ENCODE results near the gene CLK2. TPM values are rescaled to one million over a fixed set of nuclear protein-coding genes. Genes with fewer than 3 reads are reported as not detected.
A peak's percentile ranks its signal among the peaks of the same experiment; 100 is the strongest.

CLK2 gene
- total and polyA plus RNA-seq, 9 of the 15 experiments (the other 6 are each of a cell fraction or from before 2014, with no cell fraction given), result 13.5 to 81.4 (median 39.6) TPM

DNA sequence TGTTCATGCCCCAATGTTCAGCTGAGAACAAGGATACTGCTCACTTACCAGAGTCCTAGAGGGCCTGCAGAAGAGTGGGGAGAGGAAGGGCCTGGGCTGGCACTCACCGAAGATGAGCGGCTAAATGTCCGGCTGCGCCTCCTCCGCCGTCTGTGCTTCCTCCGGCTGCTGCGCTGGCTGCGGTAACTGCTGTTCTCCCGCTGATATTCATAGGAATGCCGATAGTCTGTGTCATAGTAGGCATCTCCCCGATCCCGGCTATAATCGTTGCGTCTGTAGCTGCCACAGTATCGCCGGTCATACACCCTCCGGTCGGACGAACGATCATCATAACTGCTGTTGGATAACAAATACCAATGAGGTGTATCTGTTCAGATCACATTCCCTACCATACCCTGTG lies 3.9 kb downstream of the CLK2 start:
- WGBS (ENCODE audit: insufficient coverage, low coverage, missing lambda C conversion rate), result 95% methylated on average over 21 of the region's 21 CpGs
- Histone ChIP-seq H3K4me3 (no peak overlapping the region), H4K20me1 (replicated peaks; ENCODE audit: control insufficient read depth, insufficient read depth, low read length) (no peaks in the 10 kb centered on the region; the same call in 1 of the 2 replicates), H3K9me1 (ENCODE audit: control insufficient read depth, insufficient read depth, low read length) (peaks cover 3% of the 10 kb centered on the region), H3K4me2 (ENCODE audit: insufficient read depth, low read length) (no peak overlapping the region), H2AFZ (ENCODE audit: low read depth, low read length) (no peak overlapping the region), H3K27ac (ENCODE audit: extremely low read depth, low read depth, low read length) (no peak overlapping the region), H3K9me3 (replicated peaks; ENCODE audit: control insufficient read depth, insufficient read depth, low read depth, low read length) (no peaks in the 10 kb centered on the region), H3K4me1 (replicated peaks in 1 of 2; ENCODE audit: control insufficient read depth in 2 of 2, insufficient read depth in 2 of 2, low read length in 2 of 2) (peaks cover 5 to 12% of the 10 kb centered on the region in 2 experiments; a peak in 4 of 5 replicates), H3K9ac (ENCODE audit: insufficient read depth in 1 of 2, low read depth in 2 of 2, low read length in 2 of 2) (peak overlapping the region in 1 of 2 experiments; percentile 52; a peak in 1 of 4 replicates), H3K79me2 (ENCODE audit: control insufficient read depth, insufficient read depth, low read length) (peaks cover 48% of the 10 kb centered on the region), H3K27me3 (ENCODE audit: control insufficient read depth in 2 of 2, insufficient read depth in 2 of 2, low read length in 2 of 2) (no peaks in the 10 kb centered on the region), H3K36me3 (ENCODE audit: control insufficient read depth, insufficient read depth, low read length) (peaks cover 81% of the 10 kb centered on the region)
- TF ChIP-seq, protein P1, sequence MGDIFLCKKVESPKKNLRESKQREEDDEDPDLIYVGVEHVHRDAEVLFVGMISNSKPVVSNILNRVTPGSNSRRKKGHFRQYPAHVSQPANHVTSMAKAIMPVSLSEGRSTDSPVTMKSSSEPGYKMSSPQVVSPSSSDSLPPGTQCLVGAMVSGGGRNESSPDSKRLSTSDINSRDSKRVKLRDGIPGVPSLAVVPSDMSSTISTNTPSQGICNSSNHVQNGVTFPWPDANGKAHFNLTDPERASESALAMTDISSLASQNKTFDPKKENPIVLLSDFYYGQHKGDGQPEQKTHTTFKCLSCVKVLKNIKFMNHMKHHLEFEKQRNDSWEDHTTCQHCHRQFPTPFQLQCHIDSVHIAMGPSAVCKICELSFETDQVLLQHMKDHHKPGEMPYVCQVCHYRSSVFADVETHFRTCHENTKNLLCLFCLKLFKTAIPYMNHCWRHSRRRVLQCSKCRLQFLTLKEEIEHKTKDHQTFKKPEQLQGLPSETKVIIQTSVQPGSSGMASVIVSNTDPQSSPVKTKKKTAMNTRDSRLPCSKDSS (IDR thresholded peaks at IDR 0.05; ENCODE audit: low read depth, partially characterized antibody), result no peak
- peak; percentile 33; the same call in 1 of the 2 replicates for TF ChIP-seq RBFOX2 (IDR thresholded peaks at IDR 0.05; ENCODE audit: low read depth, low read length)
- no peak for DNase-seq (ENCODE audit: extremely low read depth in 1 of 4, low spot score in 3 of 4)
- ChIA-PET CTCF (ENCODE audit: low intra/inter-chr PET ratio) (no interaction called here), POLR2A (no interaction called here)
- no TSS peak for BruUV-seq (replicated peaks)
- no peak for FAIRE-seq
- intact Hi-C loops (cut with micrococcal nuclease), result no loop called here
- no peak for ATAC-seq
- in situ Hi-C loops (cut with MboI), result no loop called here

- intact Hi-C loops (cut with micrococcal nuclease) (no loop called here), in situ Hi-C loops (cut with MboI) (no loop called here)
- CTCF ChIA-PET (ENCODE audit: low intra/inter-chr PET ratio), result no interaction called here
- Histone ChIP-seq H3K4me3 (no peak overlapping the region), H3K27me3 (ENCODE audit: control insufficient read depth in 2 of 2, insufficient read depth in 2 of 2, low read length in 2 of 2) (no peaks in the 10 kb centered on the region), H3K4me2 (ENCODE audit: insufficient read depth, low read length) (no peak overlapping the region), H3K79me2 (ENCODE audit: control insufficient read depth, insufficient read depth, low read length) (peaks cover 44% of the 10 kb centered on the region), H3K27ac (ENCODE audit: extremely low read depth, low read depth, low read length) (no peak overlapping the region), H3K9me3 (replicated peaks; ENCODE audit: control insufficient read depth, insufficient read depth, low read depth, low read length) (no peaks in the 10 kb centered on the region), H4K20me1 (replicated peaks; ENCODE audit: control insufficient read depth, insufficient read depth, low read length) (no peaks in the 10 kb centered on the region; the same call in 1 of the 2 replicates), H3K9ac (ENCODE audit: insufficient read depth in 1 of 2, low read depth in 2 of 2, low read length in 2 of 2) (no peak overlapping the region), H2AFZ (ENCODE audit: low read depth, low read length) (no peak overlapping the region), H3K36me3 (ENCODE audit: control insufficient read depth, insufficient read depth, low read length) (peaks cover 88% of the 10 kb centered on the region), H3K9me1 (ENCODE audit: control insufficient read depth, insufficient read depth, low read length) (peaks cover 3% of the 10 kb centered on the region), H3K4me1 (replicated peaks in 1 of 2; ENCODE audit: control insufficient read depth in 2 of 2, insufficient read depth in 2 of 2, low read length in 2 of 2) (peaks cover 5% of the 10 kb centered on the region in 2 experiments; a peak in 4 of 5 replicates)
- no TSS peak for BruUV-seq (replicated peaks)
- DNase-seq (ENCODE audit: extremely low read depth in 1 of 4, low spot score in 3 of 4) (no peak), FAIRE-seq (no peak), ATAC-seq (no peak)
- POLR2A ChIA-PET, result no interaction called here
- 95% methylated on average over 7 of the region's 21 CpGs for WGBS (ENCODE audit: insufficient coverage, low coverage, missing lambda C conversion rate)
- TF ChIP-seq PCBP1 (IDR thresholded peaks at IDR 0.05; ENCODE audit: low read depth, low read length, poor library complexity, severe bottlenecking) (no peak), ZNF41 (CRISPR knock-in tag; conservative IDR thresholded peaks at IDR 0.05) (no peak), PRDM10 (IDR thresholded peaks at IDR 0.05; ENCODE audit: partially characterized antibody) (no peak), SMARCB1 (IDR thresholded peaks at IDR 0.05; ENCODE audit: insufficient read length, low read depth) (no peak)
These were observed 4.7 kb downstream of the CLK2 start for GRCh38 chr1:155268630-155269029.
